ENCODE results near the gene DCAF4L1. TPM values are rescaled to one million over a fixed set of nuclear protein-coding genes. Genes with fewer than 3 reads are reported as not detected.
A peak's percentile ranks its signal among the peaks of the same experiment; 100 is the strongest.

Gene DCAF4L1, protein sequence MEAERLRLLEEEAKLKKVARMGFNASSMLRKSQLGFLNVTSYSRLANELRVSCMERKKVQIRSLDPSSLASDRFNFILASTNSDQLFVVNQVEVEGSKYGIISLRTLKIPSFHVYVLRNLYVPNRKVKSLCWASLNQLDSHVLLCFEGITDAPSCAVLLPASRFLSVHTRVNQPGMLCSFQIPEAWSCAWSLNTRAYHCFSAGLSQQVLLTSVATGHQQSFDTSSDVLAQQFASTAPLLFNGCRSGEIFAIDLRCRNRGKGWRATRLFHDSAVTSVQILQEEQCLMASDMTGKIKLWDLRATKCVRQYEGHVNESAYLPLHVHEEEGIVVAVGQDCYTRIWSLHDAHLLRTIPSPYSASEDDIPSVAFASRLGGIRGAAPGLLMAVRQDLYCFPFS
- not detected for total RNA-seq

- H3K4me3 ChIP-seq, result no peak within 1 kb of the TSS
- no peak for DNase-seq (ENCODE audit: low spot score)
- no peaks in the 10 kb centered on the region for H3K27me3 ChIP-seq
- no peak for TF ChIP-seq CTCF (IDR thresholded peaks at IDR 0.05)
- H3K4me1 ChIP-seq, result no peaks in the 10 kb centered on the region
- no peaks in the 10 kb centered on the region for H3K9me3 ChIP-seq
- no peaks in the 10 kb centered on the region for H3K36me3 ChIP-seq
- no peak within 1 kb of the TSS for H3K27ac ChIP-seq
Observed at GRCh38 chr4:41981456-41981855, at the start of gene DCAF4L1. TSS of gene DCAF4L1 (plus strand) at chr4:41981756. CDS start at chr4:41981793, 37 bp downstream.

- Histone ChIP-seq H3K36me3 (no peaks in the 10 kb centered on the region), H3K9me3 (no peaks in the 10 kb centered on the region), H3K4me1 (peaks cover 0 to 12% of the 10 kb centered on the region in 2 donors), H3K27me3 (no peaks in the 10 kb centered on the region), H3K27ac (no peak overlapping the region), H3K4me3 (no peak overlapping the region)
- no peak for TF ChIP-seq CTCF (IDR thresholded peaks at IDR 0.05)
- DNase-seq (ENCODE audit: low spot score), result no peak
Observed at GRCh38 chr4:41932988-41933387, 48.6 kb upstream of the DCAF4L1 start.

- Histone ChIP-seq H3K27me3 (no peaks in the 10 kb centered on the region), H3K4me3 (peak overlapping the region in 1 of 2 donors; percentile 95), H3K27ac (no peak overlapping the region), H3K4me1 (peaks cover 0 to 12% of the 10 kb centered on the region in 2 donors), H3K9me3 (no peaks in the 10 kb centered on the region), H3K36me3 (peaks cover under 1% of the 10 kb centered on the region)
- TF ChIP-seq CTCF (IDR thresholded peaks at IDR 0.05), result no peak
- DNase-seq (ENCODE audit: low spot score), result no peak
Observed at GRCh38 chr4:41933997-41934503, 47.5 kb upstream of the DCAF4L1 start.

GRCh38 chr4:41934514-41934900 lies 47.0 kb upstream of the DCAF4L1 start:
- peak overlapping the region; percentile 94 to 95 for H3K4me3 ChIP-seq
- DNase-seq (ENCODE audit: low spot score), result no peak
- peak overlapping the region in 1 of 2 donors; percentile 80 for H3K27ac ChIP-seq
- H3K9me3 ChIP-seq, result no peaks in the 10 kb centered on the region
- peaks cover 5% of the 10 kb centered on the region for H3K36me3 ChIP-seq
- H3K27me3 ChIP-seq, result no peaks in the 10 kb centered on the region
- no peak for TF ChIP-seq CTCF (IDR thresholded peaks at IDR 0.05)
- H3K4me1 ChIP-seq, result peaks cover 0 to 12% of the 10 kb centered on the region in 2 donors

- peaks cover 9% of the 10 kb centered on the region for H3K36me3 ChIP-seq
- TF ChIP-seq CTCF (IDR thresholded peaks at IDR 0.05), result peak in 1 of 2 donors; percentile 47
- H3K4me3 ChIP-seq, result peak within 1 kb of the TSS; percentile 94 to 95
- H3K27ac ChIP-seq, result peak within 1 kb of the TSS; percentile 80 to 84
- DNase-seq (ENCODE audit: low spot score), result peak; percentile 87
- H3K4me1 ChIP-seq, result peaks cover 0 to 12% of the 10 kb centered on the region in 2 donors
- H3K9me3 ChIP-seq, result no peaks in the 10 kb centered on the region
- H3K27me3 ChIP-seq, result no peaks in the 10 kb centered on the region
Observed at GRCh38 chr4:41934901-41935651, 46.5 kb upstream of the DCAF4L1 start, which contains the start of gene TMEM33. TSS of gene TMEM33 (plus strand) at chr4:41935429. CDS start at chr4:41935485, 56 bp downstream.

Data from right atrium auricular region (tissue), 2 donors.